ENCODE data around the gene APBA3.

The APBA3 gene

GRCh38 chr19:3767050-3767449 is 5.6 kb upstream of the APBA3 start:
- POLR2A ChIA-PET: no interaction called here

More at GRCh38 chr19:3767050-3767449, 5.6 kb upstream of the APBA3 start:
- Histone ChIP-seq H3K36me3 (ENCODE audit: control insufficient read depth in 2 of 2, insufficient read depth in 1 of 2, low read length in 2 of 2) (peaks cover 0 to 21% of the 10 kb centered on the region in 2 experiments; a peak in 2 of 3 replicates), H3K4me3 (ENCODE audit: low read depth, low read length) (no peak overlapping the region), H3K9me3 (ENCODE audit: control insufficient read depth, insufficient read depth, low read depth, low read length) (no peaks in the 10 kb centered on the region), H3K4me1 (ENCODE audit: control insufficient read depth, insufficient read depth, low read length) (no peaks in the 10 kb centered on the region; the same call in 1 of the 2 replicates), H3K27ac (ENCODE audit: extremely low read depth, low read depth, low read length) (no peak overlapping the region)
- CTCF ChIA-PET: no interaction called here
- TF ChIP-seq ZSCAN16 (tag by site-specific recombination; IDR thresholded peaks at IDR 0.05) (no peak), ZFP37 (tag by site-specific recombination; IDR thresholded peaks at IDR 0.05) (no peak), PATZ1 (tag by site-specific recombination; IDR thresholded peaks at IDR 0.05) (no peak), ZNF280D (tag by site-specific recombination; IDR thresholded peaks at IDR 0.05) (no peak), ZNF121 (tag by site-specific recombination; IDR thresholded peaks at IDR 0.05) (no peak), ZNF623 (tag by site-specific recombination; IDR thresholded peaks at IDR 0.05) (no peak), ZNF433 (tag by site-specific recombination; IDR thresholded peaks at IDR 0.05; ENCODE audit: low read depth) (no peak), ZBTB49 (tag by site-specific recombination; IDR thresholded peaks at IDR 0.05; ENCODE audit: low read depth) (no peak), ZNF24 (tag by site-specific recombination; IDR thresholded peaks at IDR 0.05) (no peak), ZNF791 (tag by site-specific recombination; IDR thresholded peaks at IDR 0.05) (no peak), ZBTB26 (tag by site-specific recombination; optimal IDR thresholded peaks at IDR 0.05) (no peak), ZNF555 (tag by site-specific recombination; conservative IDR thresholded peaks at IDR 0.05) (no peak), ZNF169 (tag by site-specific recombination; IDR thresholded peaks at IDR 0.05) (no peak), ZNF530 (tag by site-specific recombination; IDR thresholded peaks at IDR 0.05; ENCODE audit: low read depth) (no peak), GLIS2 (tag by site-specific recombination; IDR thresholded peaks at IDR 0.05) (no peak), ZNF404 (tag by site-specific recombination; IDR thresholded peaks at IDR 0.05) (no peak), ZSCAN18 (tag by site-specific recombination; IDR thresholded peaks at IDR 0.05) (no peak), ZSCAN23 (tag by site-specific recombination; IDR thresholded peaks at IDR 0.05) (no peak), YY1 (tag by site-specific recombination; IDR thresholded peaks at IDR 0.05) (no peak), ZNF501 (tag by site-specific recombination; IDR thresholded peaks at IDR 0.05) (no peak)

All from HEK293 (cell line).